H1 (cell line): Measurements from ENCODE around the gene PPP1R12B. TPM values are rescaled to one million over a fixed set of nuclear protein-coding genes. Genes with fewer than 3 reads are reported as not detected.

Experiments used
- CTCF ChIA-PET: fragments of 300-600 bp; sonication (Branson Sonifier 250); formaldehyde crosslinking; loops from one replicate; lab custom pipeline; 2021; ENCODE audit not compliant: partially characterized antibody; lab: Charles Lee
- POLR2A ChIA-PET: fragments of 300-600 bp; sonication (Branson Sonifier 250); formaldehyde crosslinking; loops from one replicate; lab custom pipeline; 2021; ENCODE audit warnings: inconsistent platforms; ENCODE audit not compliant: partially characterized antibody; lab: Charles Lee
- DNase-seq, 2 experiments: peaks; one replicate each; pipeline versions ENCODE4 v3.0.0 to v3.0.0-alpha.2; 2010 to 2022; ENCODE audit warnings: low spot score in 2 of 2, low read depth in 1 of 2, mixed read lengths in 1 of 2
- FAIRE-seq: peaks from 2 replicates; lab custom pipeline; 2011; peaks lifted over from hg19 to GRCh38; lab: Jason Lieb, UNC
- H2AFZ ChIP-seq: 2 replicates; pipeline ENCODE4 v1.8.1; 2012; ENCODE audit warnings: low read length, inconsistent platforms
- H2AK5ac ChIP-seq: 2 replicates; pipeline ENCODE4 v1.6.1; 2013; ENCODE audit warnings: low read depth, low read length
- H2BK120ac ChIP-seq: replicated peaks from 2 replicates; pipeline ENCODE3; 2013; ENCODE audit warnings: low read depth, low read length, inconsistent platforms
- H2BK12ac ChIP-seq: 2 replicates; pipeline ENCODE4 v1.6.1; 2013; ENCODE audit warnings: low read depth, low read length
- H2BK15ac ChIP-seq: 2 replicates; pipeline ENCODE4 v1.6.1; 2013; ENCODE audit warnings: low read length
- H2BK20ac ChIP-seq: 2 replicates; pipeline ENCODE4 v1.6.1; 2013; ENCODE audit warnings: low read length
- H2BK5ac ChIP-seq: 2 replicates; pipeline ENCODE4 v1.6.1; 2013; ENCODE audit warnings: low read depth, low read length
- H3K14ac ChIP-seq: 2 replicates; pipeline ENCODE4 v1.6.1; 2013; ENCODE audit warnings: inconsistent platforms; ENCODE audit not compliant: insufficient read length
- H3K18ac ChIP-seq: 2 replicates; pipeline ENCODE4 v1.6.1; 2013; ENCODE audit warnings: low read length; ENCODE audit errors: extremely low read depth
- H3K23ac ChIP-seq: 2 replicates; pipeline ENCODE4 v1.6.1; 2013; ENCODE audit warnings: inconsistent platforms; ENCODE audit not compliant: insufficient read length
- H3K23me2 ChIP-seq: 2 replicates; pipeline ENCODE4 v1.6.1; 2013; ENCODE audit warnings: low read depth, low read length
- H3K27ac ChIP-seq: 2 replicates; pipeline ENCODE4 v1.6.1; 2011; ENCODE audit warnings: low read depth, low read length, inconsistent platforms
- H3K27me3 ChIP-seq, 4 experiments: replicated peaks in 1 of 4; 1 replicate in 1 of 4; 2 replicates in 3 of 4; pipeline versions ENCODE4 v1.6.1 to v1.8.1; 2011 to 2013; ENCODE audit warnings: low read length in 3 of 4, mild to moderate bottlenecking in 3 of 4, inconsistent platforms in 2 of 4, mixed read lengths in 2 of 4, moderate library complexity in 1 of 4; ENCODE audit not compliant: control insufficient read depth in 3 of 4, insufficient read depth in 3 of 4; ENCODE audit errors: extremely low read depth in 1 of 4
- H3K36me3 ChIP-seq, 4 experiments: 2 replicates each; pipeline versions ENCODE4 v1.6.1 to v1.8.1; 2011 to 2013; ENCODE audit warnings: mild to moderate bottlenecking in 4 of 4, low read length in 3 of 4, moderate library complexity in 2 of 4, control low read depth in 1 of 4, inconsistent platforms in 1 of 4; ENCODE audit not compliant: insufficient read depth in 4 of 4, control insufficient read depth in 2 of 4
- H3K4ac ChIP-seq: replicated peaks from 2 replicates; pipeline ENCODE3; 2013; ENCODE audit warnings: low read length, low read depth, mixed read lengths, inconsistent platforms; ENCODE audit not compliant: insufficient read length
- H3K4me1 ChIP-seq, 4 experiments: replicated peaks in 1 of 4; 1 replicate in 1 of 4; 2 replicates in 3 of 4; pipeline versions ENCODE4 v1.6.1 to v1.8.1; 2011 to 2013; ENCODE audit warnings: low read length in 3 of 4, inconsistent platforms in 2 of 4, mixed read lengths in 1 of 4; ENCODE audit not compliant: insufficient read depth in 4 of 4, control insufficient read depth in 3 of 4
- H3K4me2 ChIP-seq, 2 experiments: 2 replicates each; pipeline versions ENCODE4 v1.6.1 to v1.8.1; 2011 to 2013; ENCODE audit warnings: low read depth in 2 of 2, low read length in 2 of 2, control low read depth in 1 of 2, inconsistent platforms in 1 of 2, mild to moderate bottlenecking in 1 of 2; ENCODE audit not compliant: insufficient read depth in 1 of 2
- H3K4me3 ChIP-seq, 4 experiments: fragments of 200-600, 300-600 bp in 1 of 4; sonication (generic), shearing (Covaris generic), sonication (Bioruptor Twin) in 1 of 4; 2 replicates each; pipeline versions ENCODE4 v1.5.1 to v1.8.1; 2011 to 2016; ENCODE audit warnings: low read length in 4 of 4, low read depth in 3 of 4, control low read depth in 2 of 4, inconsistent platforms in 2 of 4, mild to moderate bottlenecking in 2 of 4, mixed read lengths in 1 of 4, moderate library complexity in 1 of 4; ENCODE audit not compliant: insufficient read depth in 2 of 4; ENCODE audit errors: extremely low read depth in 1 of 4
- H3K56ac ChIP-seq: replicated peaks from 2 replicates; pipeline ENCODE3; 2013; ENCODE audit warnings: low read depth, mild to moderate bottlenecking, mixed read lengths, low read length, inconsistent platforms; ENCODE audit not compliant: insufficient read length
- H3K79me1 ChIP-seq: 2 replicates; pipeline ENCODE4 v1.6.1; 2013; ENCODE audit warnings: low read depth, low read length, control low read depth
- H3K79me2 ChIP-seq, 2 experiments: 2 replicates each; pipeline versions ENCODE4 v1.6.1 to v1.8.1; 2012 to 2013; ENCODE audit warnings: low read length in 2 of 2, mild to moderate bottlenecking in 2 of 2, inconsistent platforms in 1 of 2; ENCODE audit not compliant: insufficient read depth in 2 of 2, control insufficient read depth in 1 of 2
- H3K9ac ChIP-seq, 4 experiments: replicated peaks in 1 of 4; 1 replicate in 1 of 4; 2 replicates in 3 of 4; pipeline versions ENCODE4 v1.6.1 to v1.8.1; 2011 to 2013; ENCODE audit warnings: low read depth in 3 of 4, low read length in 3 of 4, control low read depth in 2 of 4, mild to moderate bottlenecking in 2 of 4, moderate library complexity in 2 of 4, inconsistent platforms in 1 of 4; ENCODE audit errors: extremely low read depth in 1 of 4
- H3K9me3 ChIP-seq, 2 experiments: 2 replicates each; pipeline versions ENCODE4 v1.6.1 to v1.8.1; 2012 to 2013; ENCODE audit warnings: mild to moderate bottlenecking in 2 of 2, moderate library complexity in 2 of 2, control low read depth in 1 of 2, inconsistent platforms in 1 of 2, low read depth in 1 of 2, low read length in 1 of 2, mixed read lengths in 1 of 2; ENCODE audit not compliant: insufficient read depth in 2 of 2
- H4K20me1 ChIP-seq, 2 experiments: replicated peaks in 1 of 2; 2 replicates each; pipeline versions ENCODE3 to v1.8.1; 2011 to 2013; ENCODE audit warnings: inconsistent platforms in 2 of 2, low read length in 2 of 2, mild to moderate bottlenecking in 1 of 2; ENCODE audit not compliant: insufficient read depth in 2 of 2, control insufficient read depth in 1 of 2
- H4K5ac ChIP-seq: 2 replicates; pipeline ENCODE4 v1.6.1; 2013; ENCODE audit warnings: low read length, low read depth, mixed read lengths, inconsistent platforms; ENCODE audit not compliant: insufficient read length
- H4K8ac ChIP-seq: 2 replicates; pipeline ENCODE4 v1.8.0; 2013; ENCODE audit warnings: mild to moderate bottlenecking, moderate library complexity, low read length, inconsistent platforms; ENCODE audit not compliant: insufficient read depth; ENCODE audit errors: extremely low read depth
- H4K91ac ChIP-seq: replicated peaks from 2 replicates; pipeline ENCODE3; 2013; ENCODE audit warnings: low read length, mixed read lengths, inconsistent platforms; ENCODE audit not compliant: insufficient read length
- WGBS, 2 experiments: shearing (Covaris generic) in 1 of 2; methylation state at CpG; one replicate each; pipeline versions ENCODE4 v1.1.6 to v1.1.7; 2013 to 2015; ENCODE audit warnings: low lambda C conversion rate in 2 of 2, mixed read lengths in 2 of 2, inconsistent platforms in 1 of 2, low coverage in 1 of 2, missing lambda C conversion rate in 1 of 2; ENCODE audit not compliant: insufficient replicate concordance in 2 of 2, insufficient coverage in 1 of 2, insufficient read length in 1 of 2; ENCODE audit errors: extremely low coverage in 1 of 2, missing lambda C conversion rate in 1 of 2; 5-methylcytosine and 5-hydroxymethylcytosine counted together
- polyA plus RNA-seq, 7 experiments: library from polyadenylated mRNA; depleted of rRNA in 3 of 7; stranded (reverse) in 5 of 7; unstranded in 2 of 7; fragments of >200 nt in 5 of 7; fragments of 200-250 nt in 2 of 7; gene quantifications; 1 replicate in 5 of 7; 2 replicates in 1 of 7; 4 replicates in 1 of 7; pipeline versions ENCODE4 v1.2.1 to v1.2.3, GENCODE V29; 2011 to 2013; ENCODE audit warnings: missing spikeins in 2 of 7, mixed read lengths in 2 of 7
- total RNA-seq: library from RNA; stranded (reverse); fragmentation: NEBNext Ultra II Directional; extraction: Animal tissue kit (Norgen Biotek cat#: 25700); gene quantifications from 2 replicates; pipeline ENCODE4 v1.2.1, GENCODE V29; 2021

The PPP1R12B gene
- total and polyA plus RNA-seq, 2 of the 8 experiments (the other 6 are each of a cell fraction or from before 2014, with no cell fraction given): 7.9 to 18.7 TPM

DNA sequence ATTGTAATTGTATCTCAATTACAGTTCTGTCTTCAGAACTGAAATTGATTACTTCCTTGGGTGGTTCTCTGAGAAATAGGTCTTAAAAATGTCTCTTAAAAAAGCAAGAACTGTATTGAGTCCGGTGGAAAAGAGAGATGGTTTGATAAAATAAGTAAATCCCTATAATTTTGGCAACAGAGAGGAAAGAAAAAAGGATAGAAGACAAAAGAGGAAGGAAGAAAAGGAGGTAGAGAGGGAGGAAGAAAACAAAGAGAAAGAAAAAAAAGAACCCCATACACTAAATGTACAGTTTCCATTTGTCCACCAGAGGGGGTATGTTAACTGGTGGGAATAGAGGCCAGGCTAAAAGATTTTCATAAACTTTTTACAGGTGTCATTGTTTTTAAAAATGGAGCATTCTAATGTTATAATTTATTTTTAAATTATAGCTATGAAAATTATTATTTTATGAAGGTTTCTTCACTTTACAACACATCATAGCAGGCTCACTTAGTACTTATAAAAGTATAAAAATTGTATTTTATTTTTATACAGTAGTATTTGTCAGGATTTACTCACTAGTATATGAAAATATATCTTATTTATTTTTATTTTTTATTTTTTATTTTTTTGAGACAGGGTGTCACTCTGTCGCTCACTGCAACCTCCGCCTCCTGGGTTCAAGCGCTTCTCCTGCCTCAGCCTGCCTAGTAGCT is 4.7 kb upstream of the PPP1R12B start:
- FAIRE-seq (no peak), DNase-seq (no peak)
- no peak overlapping the region for H3K4me2 ChIP-seq

More for the DNA sequence above, 4.7 kb upstream of the PPP1R12B start:
- no peak overlapping the region for H4K91ac ChIP-seq
- no peak overlapping the region for H4K8ac ChIP-seq
- no peaks in the 10 kb centered on the region for H4K20me1 ChIP-seq
- no peak overlapping the region for H2BK20ac ChIP-seq
- no peak overlapping the region for H4K5ac ChIP-seq
- no peaks in the 10 kb centered on the region; a peak in 1 of 8 replicates for H3K36me3 ChIP-seq
- no peak overlapping the region for H2AK5ac ChIP-seq
- H2AFZ ChIP-seq: no peak overlapping the region
- H3K18ac ChIP-seq: no peak overlapping the region
- no peak overlapping the region for H2BK5ac ChIP-seq
- H3K23me2 ChIP-seq: peaks cover 6% of the 10 kb centered on the region
- H3K56ac ChIP-seq: no peak overlapping the region
- no peak overlapping the region for H3K14ac ChIP-seq
- no peak overlapping the region for H2BK15ac ChIP-seq
- no peaks in the 10 kb centered on the region for H3K27me3 ChIP-seq
- CTCF ChIA-PET: interaction anchor here (0.8 to 2.3 kb wide), 10 partner anchors 8 to 256 kb away, joined by 3 to 10 read pairs (median 4); no protein-coding TSS in a partner anchor
- no peaks in the 10 kb centered on the region for H3K9me3 ChIP-seq
- H3K79me1 ChIP-seq: no peaks in the 10 kb centered on the region
- no peaks in the 10 kb centered on the region; a peak in 1 of 7 replicates for H3K4me1 ChIP-seq
- H3K4me3 ChIP-seq: no peak overlapping the region
- WGBS, 2 experiments: 66% methylated on average over 4 of the region's 4 CpGs; no CpG with 5 or more reads in 1 of the 2 experiments
- H2BK120ac ChIP-seq: no peak overlapping the region
- H3K27ac ChIP-seq: no peak overlapping the region
- H3K23ac ChIP-seq: no peak overlapping the region
- H2BK12ac ChIP-seq: no peak overlapping the region
- no peak overlapping the region for H3K4ac ChIP-seq
- POLR2A ChIA-PET: no interaction called here
- peaks cover 7 to 23% of the 10 kb centered on the region in 2 experiments for H3K79me2 ChIP-seq
- H3K9ac ChIP-seq: no peak overlapping the region
